SU-DHL-6 (cell line): ENCODE results near the gene OR12D2.
"Not testable (repeated sequence)": the region's sequence is repeated elsewhere in the genome, so short reads cannot be mapped to it uniquely, and the experiment has no call there.

Experiments
- H2AFZ ChIP-seq: fragments of 200-600 bp; sonication (generic); 2 replicates; pipeline ENCODE4 v1.6.1; 2014; ENCODE audit warnings: low read depth, mild to moderate bottlenecking, moderate library complexity, mixed read lengths, antibody characterized with exemption, low read length; ENCODE audit not compliant: severe bottlenecking
- H3F3A ChIP-seq: fragments of 200-600 bp; shearing (Covaris generic); 2 replicates; pipeline ENCODE4 v1.6.0; 2016; ENCODE audit warnings: antibody characterized with exemption, mild to moderate bottlenecking; ENCODE audit not compliant: insufficient read depth
- H3K27ac ChIP-seq: fragments of 200-600 bp; sonication (generic); 2 replicates; pipeline ENCODE4 v1.5.1; 2016; ENCODE audit warnings: low read depth, mild to moderate bottlenecking, low read length, moderate library complexity, mixed read lengths
- H3K27me3 ChIP-seq: fragments of 200-600 bp; sonication (generic), shearing (Covaris generic); 2 replicates; pipeline ENCODE4 v1.6.0; 2014; ENCODE audit warnings: mild to moderate bottlenecking, low read length
- H3K36me3 ChIP-seq: fragments of 200-600 bp; sonication (generic); 2 replicates; pipeline ENCODE4 v1.6.1; 2014; ENCODE audit warnings: mild to moderate bottlenecking, low read length, mixed read lengths
- H3K4me2 ChIP-seq: fragments of 300-600, 200-600 bp; shearing (Covaris generic), sonication (generic); 2 replicates; pipeline ENCODE4 v1.6.0; 2014; ENCODE audit warnings: low read length, low read depth, mild to moderate bottlenecking; ENCODE audit not compliant: poor library complexity, severe bottlenecking
- H3K4me3 ChIP-seq: fragments of 200-600 bp; sonication (generic); 2 replicates; pipeline ENCODE4 v1.5.1; 2014; ENCODE audit warnings: antibody characterized with exemption, low read length, mild to moderate bottlenecking, mixed read lengths; ENCODE audit not compliant: insufficient read depth, poor library complexity, severe bottlenecking
- H3K79me2 ChIP-seq: fragments of 200-600 bp; sonication (generic); 2 replicates; pipeline ENCODE4 v1.6.1; 2014; ENCODE audit warnings: mild to moderate bottlenecking, low read length, moderate library complexity; ENCODE audit not compliant: insufficient read depth
- H3K9ac ChIP-seq: fragments of 200-600 bp; sonication (generic); 2 replicates; pipeline ENCODE4 v1.7.0; 2014; ENCODE audit warnings: mild to moderate bottlenecking, low read length
- H3K9me2 ChIP-seq: fragments of 200-600 bp; sonication (generic); replicated peaks from 2 replicates; pipeline ENCODE4 v1.6.1; 2014; ENCODE audit warnings: low read length; ENCODE audit not compliant: insufficient read depth
- H3K9me3 ChIP-seq: fragments of 200-600 bp; sonication (generic); 2 replicates; pipeline ENCODE4 v1.6.1; 2014; ENCODE audit warnings: low read length, mixed read lengths; ENCODE audit not compliant: insufficient read depth
- H4K20me1 ChIP-seq: fragments of 200-600 bp; sonication (generic); 2 replicates; pipeline ENCODE4 v1.6.1; 2014; ENCODE audit warnings: low read depth, mild to moderate bottlenecking, antibody characterized with exemption, low read length, moderate library complexity, mixed read lengths
- CTCF ChIP-seq: fragments of 200-600 bp; sonication (generic); IDR thresholded peaks from one replicate; pipeline ENCODE4 v1.5.1; 2017; ENCODE audit warnings: antibody characterized with exemption, mild to moderate bottlenecking, low read length, moderate library complexity; ENCODE audit not compliant: insufficient read depth, poor library complexity, severe bottlenecking
- EZH2phosphoT487 ChIP-seq: fragments of 200-600 bp; sonication (generic), shearing (Covaris generic); conservative IDR thresholded peaks from 2 replicates; pipeline ENCODE4 v1.6.1; 2018; ENCODE audit warnings: mild to moderate bottlenecking, antibody characterized with exemption, low read length, moderate library complexity, mixed read lengths

OR12D2 gene

DNA sequence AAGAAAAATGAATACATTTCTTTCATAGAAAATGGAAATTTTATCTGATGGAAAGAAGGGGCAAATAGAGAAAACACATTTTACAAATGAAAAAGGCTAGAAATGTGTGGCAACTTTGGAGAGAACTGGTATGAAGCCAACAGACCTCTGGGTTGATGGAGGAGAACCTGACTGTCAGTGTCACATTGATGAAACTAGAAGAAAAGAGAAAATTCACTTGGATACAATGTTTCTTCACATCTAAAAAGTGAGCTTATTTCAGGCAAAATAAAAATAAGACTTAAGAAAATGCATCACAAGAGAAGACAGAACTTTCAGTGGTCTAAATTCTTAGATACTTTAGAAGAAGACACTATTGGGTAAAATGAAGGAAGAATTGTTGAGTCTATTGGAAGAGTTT lies at the start of gene OR12D2:
TSS of gene OR12D2 (plus strand) at position 301 of the 400 bp plus-strand sequence. CDS start 1,069 bp downstream, outside the sequence.
- no peaks in the 10 kb centered on the region; the same call in 1 of the 2 replicates for H3K9me2 ChIP-seq
- H3K27me3 ChIP-seq: no peaks in the 10 kb centered on the region; the same call in 1 of the 2 replicates
- H3K79me2 ChIP-seq: no peaks in the 10 kb centered on the region
- no peak within 1 kb of the TSS for H2AFZ ChIP-seq
- H3K4me3 ChIP-seq: no peak within 1 kb of the TSS
- H3K36me3 ChIP-seq: no peaks in the 10 kb centered on the region
- no peaks in the 10 kb centered on the region; the same call in 1 of the 2 replicates for H4K20me1 ChIP-seq
- H3K4me2 ChIP-seq: no peak within 1 kb of the TSS
- H3F3A ChIP-seq: no peaks in the 10 kb centered on the region
- H3K9ac ChIP-seq: no peak within 1 kb of the TSS
- no peaks in the 10 kb centered on the region for H3K9me3 ChIP-seq
- no peak for TF ChIP-seq EZH2phosphoT487
- no peak for TF ChIP-seq CTCF
- H3K27ac ChIP-seq: no peak within 1 kb of the TSS

DNA sequence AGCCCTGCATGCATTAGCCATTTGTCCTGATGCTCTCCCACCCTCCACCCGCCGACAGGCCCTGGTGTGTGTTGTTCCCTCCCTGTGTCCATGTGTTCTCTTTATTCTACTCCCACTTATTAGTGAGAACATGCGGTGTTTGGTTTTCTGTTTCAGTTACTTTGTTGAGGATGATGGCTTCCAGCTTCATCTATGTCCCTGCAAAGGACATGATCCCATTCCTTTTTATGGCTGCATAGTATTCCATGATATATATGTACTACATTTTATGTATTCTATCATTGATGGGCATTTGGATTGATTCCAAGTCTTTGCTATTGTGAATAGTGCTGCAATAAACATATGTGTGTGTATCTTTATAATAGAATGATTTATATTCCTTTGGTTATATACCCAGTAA lies 46.1 kb upstream of the OR12D2 start:
- not testable (repeated sequence) for H3K79me2 ChIP-seq, H3K4me2 ChIP-seq, H4K20me1 ChIP-seq, H2AFZ ChIP-seq, H3K27me3 ChIP-seq, H3F3A ChIP-seq, H3K9me2 ChIP-seq, H3K36me3 ChIP-seq, H3K27ac ChIP-seq, H3K9ac ChIP-seq, H3K9me3 ChIP-seq, H3K4me3 ChIP-seq

GRCh38 chr6:29354980-29355379 lies 40.5 kb upstream of the OR12D2 start:
- no peak overlapping the region for H3K4me3 ChIP-seq
- H4K20me1 ChIP-seq: no peaks in the 10 kb centered on the region
- no peak overlapping the region for H2AFZ ChIP-seq
- no peaks in the 10 kb centered on the region for H3K79me2 ChIP-seq
- H3K9me3 ChIP-seq: no peaks in the 10 kb centered on the region
- no peaks in the 10 kb centered on the region for H3K9me2 ChIP-seq
- H3K4me2 ChIP-seq: no peak overlapping the region
- TF ChIP-seq EZH2phosphoT487: no peak
- no peak for TF ChIP-seq CTCF
- no peak overlapping the region for H3K9ac ChIP-seq
- no peak overlapping the region for H3K27ac ChIP-seq
- H3F3A ChIP-seq: no peaks in the 10 kb centered on the region
- H3K36me3 ChIP-seq: no peaks in the 10 kb centered on the region
- no peaks in the 10 kb centered on the region for H3K27me3 ChIP-seq

DNA sequence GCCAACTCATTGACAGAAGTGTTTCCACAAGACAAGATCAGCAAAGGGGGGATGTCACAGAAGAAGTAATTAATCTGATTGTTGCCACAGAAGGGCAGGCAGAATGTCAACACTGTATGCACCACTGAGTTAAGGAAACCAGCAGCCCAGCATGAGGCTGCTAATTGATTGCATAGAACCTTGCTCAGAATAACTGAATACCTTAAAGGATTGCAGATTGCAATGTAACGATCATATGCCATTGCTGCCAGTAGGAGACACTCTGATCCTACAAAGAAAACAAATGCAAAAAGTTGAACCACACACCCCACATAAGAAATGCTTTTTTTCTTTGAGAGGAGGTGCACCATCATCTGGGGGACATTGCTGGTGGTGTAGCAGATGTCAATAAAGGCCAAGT lies 39.8 kb upstream of the OR12D2 start:
- H3K4me2 ChIP-seq: no peak overlapping the region
- H3K79me2 ChIP-seq: no peaks in the 10 kb centered on the region
- no peak overlapping the region for H2AFZ ChIP-seq
- H3K9me3 ChIP-seq: no peaks in the 10 kb centered on the region
- no peaks in the 10 kb centered on the region for H3K9me2 ChIP-seq
- no peaks in the 10 kb centered on the region for H4K20me1 ChIP-seq
- no peaks in the 10 kb centered on the region for H3K27me3 ChIP-seq
- TF ChIP-seq EZH2phosphoT487 (no peak), CTCF (no peak)
- no peaks in the 10 kb centered on the region for H3K36me3 ChIP-seq
- no peak overlapping the region for H3K9ac ChIP-seq
- H3K27ac ChIP-seq: no peak overlapping the region
- H3K4me3 ChIP-seq: no peak overlapping the region
- no peaks in the 10 kb centered on the region for H3F3A ChIP-seq
